NCI-H510A treated with DMSO at 0.1 percent for 48 hours (cell line): ENCODE measurements around the gene PTPN14.
A peak's percentile ranks its signal among the peaks of the same experiment; 100 is the strongest.

Source experiments
- DNase-seq: peaks from one replicate; lab custom pipeline; 2025; lab: John Stamatoyannopoulos, UW

Gene PTPN14

GRCh38 chr1:214568328-214568727 is 16.9 kb upstream of the PTPN14 start:
- no peak for DNase-seq

GRCh38 chr1:214567481-214567980 is 16.1 kb upstream of the PTPN14 start:
- DNase-seq: no peak

- no peak for DNase-seq
Observed at GRCh38 chr1:214566158-214567104, 15.0 kb upstream of the PTPN14 start.

GRCh38 chr1:214565310-214565709 is 13.9 kb upstream of the PTPN14 start:
- DNase-seq: no peak

GRCh38 chr1:214563881-214564280 is 12.5 kb upstream of the PTPN14 start:
- DNase-seq: no peak

GRCh38 chr1:214557952-214558735 is 6.7 kb upstream of the PTPN14 start:
- DNase-seq: no peak

- DNase-seq: no peak
Observed at GRCh38 chr1:214553142-214553710, 1.8 kb upstream of the PTPN14 start.

- DNase-seq: peak; percentile 43
Observed at GRCh38 chr1:214552174-214552608, 789 bp upstream of the PTPN14 start.

- no peak for DNase-seq
Observed at GRCh38 chr1:214550857-214551435, 456 bp downstream of the PTPN14 start.

GRCh38 chr1:214550013-214550856 is 1.2 kb downstream of the PTPN14 start:
- DNase-seq: no peak

- DNase-seq: no peak
Observed at GRCh38 chr1:214549604-214550003, 1.8 kb downstream of the PTPN14 start.

GRCh38 chr1:214548988-214549387 is 2.4 kb downstream of the PTPN14 start:
- peak; percentile 10 for DNase-seq

- DNase-seq: no peak
Observed at GRCh38 chr1:214548271-214548670, 3.1 kb downstream of the PTPN14 start.

- DNase-seq: no peak
Observed at GRCh38 chr1:214547747-214548146, 3.7 kb downstream of the PTPN14 start.

GRCh38 chr1:214546886-214547641 is 4.3 kb downstream of the PTPN14 start:
- no peak for DNase-seq

- no peak for DNase-seq
Observed at GRCh38 chr1:214546084-214546483, 5.3 kb downstream of the PTPN14 start.

- no peak for DNase-seq
Observed at GRCh38 chr1:214545293-214545692, 6.1 kb downstream of the PTPN14 start.

- DNase-seq: no peak
Observed at GRCh38 chr1:214544791-214545190, 6.6 kb downstream of the PTPN14 start.

- no peak for DNase-seq
Observed at GRCh38 chr1:214542275-214543199, 8.9 kb downstream of the PTPN14 start.
